ENCODE data around the gene MMP3.
"Not testable (repeated sequence)": the region's sequence is repeated elsewhere in the genome, so short reads cannot be mapped to it uniquely, and the experiment has no call there.

MMP3 gene

GRCh38 chr11:102843489-102843888 lies at the start of gene MMP3:
Gene MMP3, minus strand, starts transcription at chr11:102843609. Its CDS starts 63 bp downstream, at chr11:102843546.
- Mint-ChIP-seq H3K36me3 (no peaks in the 10 kb centered on the region), H3K27ac (no peak within 1 kb of the TSS), H3K4me3 (no peak within 1 kb of the TSS), H3K4me1 (ENCODE audit: low read depth) (no peaks in the 10 kb centered on the region), H3K9me3 (ENCODE audit: low read depth) (no peaks in the 10 kb centered on the region), H3K27me3 (peaks cover 8% of the 10 kb centered on the region)

- Mint-ChIP-seq H3K27ac (no peak overlapping the region), H3K27me3 (peaks cover 4% of the 10 kb centered on the region), H3K4me3 (no peak overlapping the region), H3K36me3 (no peaks in the 10 kb centered on the region), H3K9me3 (ENCODE audit: low read depth) (no peaks in the 10 kb centered on the region), H3K4me1 (ENCODE audit: low read depth) (no peaks in the 10 kb centered on the region)
These were observed 48.3 kb upstream of the MMP3 start for GRCh38 chr11:102891736-102892135.

- no peaks in the 10 kb centered on the region for H3K36me3 Mint-ChIP-seq
- H3K27ac Mint-ChIP-seq = no peak overlapping the region
- H3K9me3 Mint-ChIP-seq (ENCODE audit: low read depth) = no peaks in the 10 kb centered on the region
- H3K4me3 Mint-ChIP-seq = no peak overlapping the region
- H3K4me1 Mint-ChIP-seq (ENCODE audit: low read depth) = no peaks in the 10 kb centered on the region
- no peaks in the 10 kb centered on the region for H3K27me3 Mint-ChIP-seq
These were observed 43.6 kb upstream of the MMP3 start for GRCh38 chr11:102886999-102887398.

GRCh38 chr11:102883141-102883540 lies 39.7 kb upstream of the MMP3 start:
- Mint-ChIP-seq H3K4me3 (no peak overlapping the region), H3K27ac (no peak overlapping the region), H3K9me3 (ENCODE audit: low read depth) (no peaks in the 10 kb centered on the region), H3K27me3 (peaks cover 4% of the 10 kb centered on the region), H3K4me1 (ENCODE audit: low read depth) (no peaks in the 10 kb centered on the region), H3K36me3 (no peaks in the 10 kb centered on the region)

- no peaks in the 10 kb centered on the region for H3K4me1 Mint-ChIP-seq (ENCODE audit: low read depth)
- no peaks in the 10 kb centered on the region for H3K36me3 Mint-ChIP-seq
- H3K4me3 Mint-ChIP-seq = no peak overlapping the region
- no peak overlapping the region for H3K27ac Mint-ChIP-seq
- H3K9me3 Mint-ChIP-seq (ENCODE audit: low read depth) = no peaks in the 10 kb centered on the region
- peaks cover 8% of the 10 kb centered on the region for H3K27me3 Mint-ChIP-seq
These were observed 39.1 kb upstream of the MMP3 start for GRCh38 chr11:102882389-102883024.

- no peaks in the 10 kb centered on the region for H3K4me1 Mint-ChIP-seq (ENCODE audit: low read depth)
- H3K27me3 Mint-ChIP-seq = peaks cover 8% of the 10 kb centered on the region
- H3K4me3 Mint-ChIP-seq = no peak overlapping the region
- H3K27ac Mint-ChIP-seq = no peak overlapping the region
- no peaks in the 10 kb centered on the region for H3K9me3 Mint-ChIP-seq (ENCODE audit: low read depth)
- H3K36me3 Mint-ChIP-seq = no peaks in the 10 kb centered on the region
These were observed 36.4 kb upstream of the MMP3 start for GRCh38 chr11:102879801-102880200.

GRCh38 chr11:102878595-102878994 lies 35.2 kb upstream of the MMP3 start:
- no peaks in the 10 kb centered on the region for H3K36me3 Mint-ChIP-seq
- H3K27ac Mint-ChIP-seq = no peak overlapping the region
- H3K9me3 Mint-ChIP-seq (ENCODE audit: low read depth) = no peaks in the 10 kb centered on the region
- peaks cover 8% of the 10 kb centered on the region for H3K27me3 Mint-ChIP-seq
- H3K4me3 Mint-ChIP-seq = no peak overlapping the region
- no peaks in the 10 kb centered on the region for H3K4me1 Mint-ChIP-seq (ENCODE audit: low read depth)

GRCh38 chr11:102874852-102875251 lies 31.4 kb upstream of the MMP3 start, which contains the start of gene MMP12:
Gene MMP12, minus strand, starts transcription at chr11:102874982. Its CDS starts 45 bp downstream, at chr11:102874937.
- Mint-ChIP-seq H3K27ac (no peak within 1 kb of the TSS), H3K36me3 (no peaks in the 10 kb centered on the region), H3K9me3 (ENCODE audit: low read depth) (no peaks in the 10 kb centered on the region), H3K27me3 (peaks cover 13% of the 10 kb centered on the region), H3K4me3 (no peak within 1 kb of the TSS), H3K4me1 (ENCODE audit: low read depth) (no peaks in the 10 kb centered on the region)

GRCh38 chr11:102869354-102869964 lies 26.1 kb upstream of the MMP3 start:
- H3K36me3 Mint-ChIP-seq; H3K4me3 Mint-ChIP-seq; H3K27ac Mint-ChIP-seq; H3K9me3 Mint-ChIP-seq (ENCODE audit: low read depth); H3K4me1 Mint-ChIP-seq (ENCODE audit: low read depth); H3K27me3 Mint-ChIP-seq: not testable (repeated sequence)

- no peak overlapping the region for H3K27ac Mint-ChIP-seq
- H3K4me1 Mint-ChIP-seq (ENCODE audit: low read depth) = no peaks in the 10 kb centered on the region
- no peaks in the 10 kb centered on the region for H3K9me3 Mint-ChIP-seq (ENCODE audit: low read depth)
- peaks cover 10% of the 10 kb centered on the region for H3K27me3 Mint-ChIP-seq
- H3K4me3 Mint-ChIP-seq = no peak overlapping the region
- no peaks in the 10 kb centered on the region for H3K36me3 Mint-ChIP-seq
These were observed 24.9 kb upstream of the MMP3 start for GRCh38 chr11:102868339-102868738.

- Mint-ChIP-seq H3K4me3 (no peak overlapping the region), H3K4me1 (ENCODE audit: low read depth) (no peaks in the 10 kb centered on the region), H3K27ac (no peak overlapping the region), H3K27me3 (peaks cover 12% of the 10 kb centered on the region), H3K9me3 (ENCODE audit: low read depth) (no peaks in the 10 kb centered on the region), H3K36me3 (no peaks in the 10 kb centered on the region)
These were observed 21.3 kb upstream of the MMP3 start for GRCh38 chr11:102864724-102865123.

GRCh38 chr11:102853956-102854355 lies 10.5 kb upstream of the MMP3 start:
- Mint-ChIP-seq H3K4me1 (ENCODE audit: low read depth) (no peaks in the 10 kb centered on the region), H3K4me3 (no peak overlapping the region), H3K27me3 (peaks cover 4% of the 10 kb centered on the region), H3K9me3 (ENCODE audit: low read depth) (no peaks in the 10 kb centered on the region), H3K27ac (no peak overlapping the region), H3K36me3 (no peaks in the 10 kb centered on the region)

- Mint-ChIP-seq H3K36me3 (no peaks in the 10 kb centered on the region), H3K27ac (no peak overlapping the region), H3K4me3 (no peak overlapping the region), H3K27me3 (peaks cover 9% of the 10 kb centered on the region), H3K9me3 (ENCODE audit: low read depth) (no peaks in the 10 kb centered on the region), H3K4me1 (ENCODE audit: low read depth) (no peaks in the 10 kb centered on the region)
These were observed 9.6 kb upstream of the MMP3 start for GRCh38 chr11:102853055-102853454.

- peaks cover 9% of the 10 kb centered on the region for H3K27me3 Mint-ChIP-seq
- no peaks in the 10 kb centered on the region for H3K9me3 Mint-ChIP-seq (ENCODE audit: low read depth)
These were observed 7.8 kb upstream of the MMP3 start for GRCh38 chr11:102850973-102851745.

GRCh38 chr11:102849311-102849710 lies 5.9 kb upstream of the MMP3 start:
- Mint-ChIP-seq H3K27ac (no peak overlapping the region), H3K9me3 (ENCODE audit: low read depth) (no peaks in the 10 kb centered on the region), H3K36me3 (no peaks in the 10 kb centered on the region), H3K27me3 (peaks cover 9% of the 10 kb centered on the region), H3K4me1 (ENCODE audit: low read depth) (no peaks in the 10 kb centered on the region), H3K4me3 (no peak overlapping the region)

More at GRCh38 chr11:102850973-102851745, 7.8 kb upstream of the MMP3 start:
- Mint-ChIP-seq H3K4me3 (no peak overlapping the region), H3K4me1 (ENCODE audit: low read depth) (no peaks in the 10 kb centered on the region), H3K27ac (no peak overlapping the region), H3K36me3 (no peaks in the 10 kb centered on the region)

All from activated naive CD8-positive, alpha-beta T cell (primary cell).